Fibroblast of pulmonary artery (primary cell): ENCODE results near the gene CACNG7.

Source experiments
- DNase-seq: peaks from one replicate; pipeline ENCODE4 v3.0.0-alpha.2; 2010; ENCODE audit warnings: low read depth
- H3K4me3 ChIP-seq: replicated peaks from 2 replicates; pipeline ENCODE4 v1.5.1; 2011; ENCODE audit warnings: low read depth, mild to moderate bottlenecking, control low read depth, low read length, moderate library complexity
- CTCF ChIP-seq: IDR thresholded peaks from 2 replicates; pipeline ENCODE4 v1.5.1; 2011; ENCODE audit warnings: mild to moderate bottlenecking, control low read depth, low read length, inconsistent platforms; ENCODE audit errors: missing control alignments

CACNG7 gene

GRCh38 chr19:53898166-53898565 is 10.9 kb upstream of the CACNG7 start:
- no peak for TF ChIP-seq CTCF
- DNase-seq, result no peak
- H3K4me3 ChIP-seq, result no peak overlapping the region

GRCh38 chr19:53898636-53899341 is 10.3 kb upstream of the CACNG7 start:
- no peak overlapping the region for H3K4me3 ChIP-seq
- DNase-seq, result no peak
- TF ChIP-seq CTCF, result no peak

- no peak for DNase-seq
- H3K4me3 ChIP-seq, result no peak overlapping the region
Measured at GRCh38 chr19:53900191-53900860, 8.8 kb upstream of the CACNG7 start.

GRCh38 chr19:53903055-53903680 is 5.9 kb upstream of the CACNG7 start:
- no peak overlapping the region for H3K4me3 ChIP-seq
- DNase-seq, result peak; percentile 64
- TF ChIP-seq CTCF, result no peak

More at GRCh38 chr19:53900191-53900860, 8.8 kb upstream of the CACNG7 start:
- no peak for TF ChIP-seq CTCF

- DNase-seq, result no peak
- TF ChIP-seq CTCF, result no peak
- H3K4me3 ChIP-seq, result no peak overlapping the region
Measured at GRCh38 chr19:53904909-53905308, 4.2 kb upstream of the CACNG7 start.

GRCh38 chr19:53905787-53906186 is 3.3 kb upstream of the CACNG7 start:
- H3K4me3 ChIP-seq, result no peak overlapping the region
- TF ChIP-seq CTCF, result no peak

More at GRCh38 chr19:53905787-53906186, 3.3 kb upstream of the CACNG7 start:
- no peak for DNase-seq
